IPS-18c (cell line): Measurements from ENCODE around the gene HPF1.

Source experiments
- H3K4me3 ChIP-seq: 2 replicates; pipeline ENCODE4 v1.7.0; 2013; ENCODE audit warnings: low read depth, mild to moderate bottlenecking, low read length, moderate library complexity; ENCODE audit not compliant: insufficient read depth
- H3K9me3 ChIP-seq: one replicate; pipeline ENCODE4 v1.6.1; 2013; ENCODE audit warnings: mild to moderate bottlenecking, low read length, moderate library complexity; ENCODE audit not compliant: control insufficient read depth, insufficient read depth

HPF1 gene

GRCh38 chr4:169682372-169683047 is 75.2 kb downstream of the HPF1 start:
- Histone ChIP-seq H3K4me3 (no peak overlapping the region), H3K9me3 (peaks cover 2% of the 10 kb centered on the region)
